C4-2B (cell line): ENCODE data around the gene SPHK1.

Experiments
- CTCF ChIP-seq: fragments of 450-650 bp; conservative IDR thresholded peaks from 2 replicates; pipeline ENCODE4 v1.5.1; 2017; ENCODE audit warnings: mild to moderate bottlenecking
- ZFX ChIP-seq: fragments of 450-650 bp; IDR thresholded peaks from 2 replicates; pipeline ENCODE4 v1.6.1; 2017

DNA sequence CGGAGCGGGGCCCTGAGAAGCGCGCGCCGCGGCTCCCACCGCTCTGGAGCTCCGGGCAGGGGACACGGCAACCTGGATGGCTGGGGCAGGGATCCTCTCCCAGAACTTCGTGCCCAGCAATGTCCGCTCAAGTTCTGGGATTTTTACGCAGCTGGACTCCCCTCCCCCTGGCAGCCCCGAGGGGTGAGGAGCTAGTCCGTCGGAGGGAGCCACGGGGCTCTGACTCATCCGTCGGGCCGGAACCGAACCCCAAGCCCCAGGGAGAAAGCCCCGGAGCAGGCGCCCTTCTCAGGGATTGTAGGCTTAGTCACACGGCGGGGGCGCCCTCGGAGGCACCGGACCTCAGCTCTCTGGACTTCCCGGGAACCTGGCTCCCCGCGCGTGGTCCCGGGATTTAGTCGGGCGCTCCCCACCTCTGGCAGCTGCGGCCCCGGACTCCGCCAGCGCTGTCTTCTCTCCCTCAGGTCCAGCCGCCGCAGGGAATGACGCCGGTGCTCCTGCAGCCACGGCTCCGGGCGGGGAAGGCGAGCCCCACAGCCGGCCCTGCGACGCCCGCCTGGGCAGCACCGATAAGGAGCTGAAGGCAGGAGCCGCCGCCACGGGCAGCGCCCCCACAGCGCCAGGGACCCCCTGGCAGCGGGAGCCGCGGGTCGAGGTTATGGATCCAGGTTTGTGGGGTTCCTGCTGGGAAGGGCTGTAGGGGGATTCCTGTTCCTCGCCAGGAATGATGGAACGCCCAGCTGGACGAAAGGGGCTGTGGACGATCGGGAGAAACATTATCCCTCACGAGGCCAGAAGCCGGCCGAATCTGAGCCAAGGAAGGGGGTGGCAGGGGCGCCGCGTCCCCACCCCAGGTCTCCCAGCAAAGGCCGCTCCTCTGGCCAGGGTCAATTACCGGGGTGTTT lies 830 bp downstream of the SPHK1 start:
- no peak for TF ChIP-seq CTCF
- TF ChIP-seq ZFX, result no peak
